ENCODE data around the gene TRIM6.
A peak's percentile ranks its signal among the peaks of the same experiment; 100 is the strongest.
"Not testable (repeated sequence)": the region's sequence is repeated elsewhere in the genome, so short reads cannot be mapped to it uniquely, and the experiment has no call there.

The TRIM6 gene

DNA sequence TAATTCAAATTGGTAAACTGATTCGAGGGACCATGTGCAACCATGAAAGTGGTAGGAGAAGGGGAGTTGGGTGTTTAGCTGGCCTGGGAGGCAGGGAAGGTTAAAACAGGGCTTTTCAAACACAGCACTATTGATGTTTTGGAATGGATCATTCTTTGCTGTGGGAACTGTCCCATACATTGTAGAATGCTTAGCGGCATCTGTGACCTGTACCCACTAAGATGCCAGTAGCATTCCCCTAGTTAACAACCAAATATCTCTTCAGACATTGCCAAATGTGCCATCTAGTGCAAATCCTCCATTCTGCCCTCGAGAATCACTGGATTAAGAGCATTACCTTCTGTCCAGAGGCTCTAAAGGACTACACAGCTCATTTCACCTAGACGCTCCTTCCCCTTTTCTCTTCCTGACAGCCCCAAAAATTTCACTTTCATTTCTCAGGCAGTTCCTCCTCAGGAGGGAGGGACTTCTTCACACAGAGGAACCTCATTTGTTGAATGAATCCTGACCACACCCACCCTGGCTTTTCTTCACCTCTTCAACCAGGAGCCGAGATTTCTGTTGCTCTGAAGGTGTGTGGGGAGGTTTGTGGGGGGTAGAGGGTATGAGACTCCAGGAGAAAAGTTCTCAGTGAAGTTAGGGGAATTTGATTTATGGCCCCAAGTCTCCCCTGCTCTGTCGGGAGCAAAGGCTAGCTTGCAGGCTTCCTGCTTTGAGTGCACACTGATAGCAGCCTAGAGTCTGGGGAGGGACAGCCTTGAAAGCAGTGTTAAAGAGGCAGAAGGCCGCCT, 28.2 kb downstream of the TRIM6 start, which contains the start of gene TRIM34:
TSS of gene TRIM34 (plus strand) at position 513 of the 791 bp plus-strand sequence. CDS start 7,331 bp downstream, outside the sequence.
- Histone ChIP-seq H3K9ac (peak within 1 kb of the TSS; percentile 75), H3K4me1 (peaks cover 17% of the 10 kb centered on the region), H3K9me3 (peaks cover 4% of the 10 kb centered on the region; the same call in 1 of the 2 replicates), H3K27me3 (no peaks in the 10 kb centered on the region), H3K4me2 (peak within 1 kb of the TSS; percentile 95), H3K36me3 (no peaks in the 10 kb centered on the region), H3K27ac (peak within 1 kb of the TSS; percentile 58), H3K4me3 (peak within 1 kb of the TSS; percentile 69), H4K20me1 (no peaks in the 10 kb centered on the region)
- no peak for TF ChIP-seq Cebpa-rat (IDR thresholded peaks at IDR 0.05)

DNA sequence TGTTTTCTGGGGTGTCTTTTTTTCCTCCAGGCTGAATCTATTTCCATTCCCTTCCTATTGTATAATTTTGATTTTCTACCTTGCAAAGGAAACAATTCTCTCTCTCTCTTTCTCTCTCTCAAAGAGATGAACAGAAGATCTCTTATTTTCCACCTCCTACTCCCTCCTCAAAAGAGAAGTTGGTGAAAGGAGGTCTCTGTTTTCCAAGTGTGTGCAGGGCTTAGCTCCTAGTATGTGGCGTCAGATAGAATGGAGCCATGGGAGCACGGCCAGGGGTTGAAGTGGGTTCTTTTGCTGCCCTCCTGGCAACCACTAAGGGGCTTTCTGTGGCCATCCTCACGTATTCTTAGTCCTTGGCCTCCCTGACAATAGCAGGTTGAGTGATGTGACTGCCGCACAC, 28.8 kb downstream of the TRIM6 start:
- Histone ChIP-seq H3K4me3 (peak overlapping the region; percentile 69), H3K36me3 (no peaks in the 10 kb centered on the region), H3K4me1 (peaks cover 17% of the 10 kb centered on the region), H3K9me3 (peaks cover 4% of the 10 kb centered on the region; the same call in 1 of the 2 replicates), H3K27ac (peak overlapping the region; percentile 58), H4K20me1 (no peaks in the 10 kb centered on the region), H3K4me2 (peak overlapping the region; percentile 95), H3K9ac (peak overlapping the region; percentile 75), H3K27me3 (no peaks in the 10 kb centered on the region)
- no peak for TF ChIP-seq Cebpa-rat (IDR thresholded peaks at IDR 0.05)

DNA sequence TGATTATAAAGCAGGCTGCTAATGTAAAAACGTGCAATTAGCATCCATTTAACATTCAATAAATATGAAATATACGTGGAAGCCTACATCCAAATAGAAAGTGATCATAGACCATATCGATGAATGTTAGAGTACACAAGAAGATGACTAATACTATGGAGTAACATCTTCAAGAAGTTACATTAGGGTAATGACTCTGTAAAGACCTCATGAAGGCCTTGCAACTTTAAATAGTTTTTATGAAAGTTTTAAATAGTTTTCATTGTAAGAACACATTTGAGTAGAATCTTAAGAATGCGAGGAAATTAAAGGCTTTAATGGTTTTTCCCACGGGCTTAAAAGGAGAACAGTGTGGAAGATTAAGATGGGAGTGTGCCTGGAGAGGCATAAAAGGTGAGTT, 29.8 kb downstream of the TRIM6 start:
- Histone ChIP-seq H3K4me2 (peak overlapping the region; percentile 95), H3K9ac (no peak overlapping the region), H4K20me1 (no peaks in the 10 kb centered on the region), H3K9me3 (peaks cover 4% of the 10 kb centered on the region; the same call in 1 of the 2 replicates), H3K4me3 (no peak overlapping the region), H3K4me1 (peaks cover 17% of the 10 kb centered on the region), H3K36me3 (no peaks in the 10 kb centered on the region), H3K27ac (no peak overlapping the region), H3K27me3 (no peaks in the 10 kb centered on the region)
- no peak for TF ChIP-seq Cebpa-rat (IDR thresholded peaks at IDR 0.05)

DNA sequence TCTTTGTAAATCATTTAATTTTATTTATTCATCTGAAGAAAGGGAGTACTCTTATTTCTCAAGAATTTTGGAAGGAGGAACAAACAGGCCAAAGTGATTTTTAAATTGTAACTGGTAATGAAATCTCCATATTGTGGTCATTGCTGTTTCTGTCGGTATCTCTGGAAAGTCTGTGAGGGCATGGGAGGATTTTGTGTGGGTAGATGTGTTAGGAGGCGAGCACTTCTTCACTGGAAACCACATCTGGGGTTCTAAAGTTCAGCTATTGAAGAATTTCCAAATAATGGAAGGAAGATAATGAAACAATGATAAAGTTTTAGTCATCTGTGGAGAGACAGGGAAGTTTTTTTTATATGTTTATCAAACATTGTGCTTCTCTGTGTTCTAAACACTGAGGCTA, 35.0 kb downstream of the TRIM6 start:
- Histone ChIP-seq H3K4me3 (no peak overlapping the region), H4K20me1 (no peaks in the 10 kb centered on the region), H3K27ac (no peak overlapping the region), H3K4me1 (no peaks in the 10 kb centered on the region), H3K27me3 (no peaks in the 10 kb centered on the region), H3K36me3 (peaks cover 39% of the 10 kb centered on the region), H3K4me2 (no peak overlapping the region), H3K9me3 (peaks cover 4% of the 10 kb centered on the region; the same call in 1 of the 2 replicates), H3K9ac (no peak overlapping the region)
- TF ChIP-seq Cebpa-rat (IDR thresholded peaks at IDR 0.05): no peak

DNA sequence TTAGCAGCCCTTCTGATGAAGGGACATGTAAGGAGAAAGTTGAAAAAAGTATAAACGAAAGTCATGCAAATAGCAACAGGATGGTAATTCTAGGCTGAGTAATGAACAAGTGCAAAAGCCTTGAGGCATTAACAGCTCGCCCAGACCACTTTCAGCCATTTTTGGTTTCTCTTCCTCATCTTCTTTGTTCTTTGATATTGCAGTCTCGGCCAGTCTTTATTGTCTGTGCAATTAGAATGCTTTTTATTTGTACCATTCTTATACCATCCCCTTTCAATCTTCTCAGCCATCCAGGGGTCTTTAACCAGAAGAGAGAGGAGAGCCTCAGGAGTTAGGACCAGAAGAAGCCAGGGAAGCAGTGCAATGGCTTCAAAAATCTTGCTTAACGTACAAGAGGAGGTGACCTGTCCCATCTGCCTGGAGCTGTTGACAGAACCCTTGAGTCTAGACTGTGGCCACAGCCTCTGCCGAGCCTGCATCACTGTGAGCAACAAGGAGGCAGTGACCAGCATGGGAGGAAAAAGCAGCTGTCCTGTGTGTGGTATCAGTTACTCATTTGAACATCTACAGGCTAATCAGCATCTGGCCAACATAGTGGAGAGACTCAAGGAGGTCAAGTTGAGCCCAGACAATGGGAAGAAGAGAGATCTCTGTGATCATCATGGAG, 35.7 kb downstream of the TRIM6 start:
- H3K9ac ChIP-seq: no peak overlapping the region
- TF ChIP-seq Cebpa-rat (IDR thresholded peaks at IDR 0.05): no peak
- no peak overlapping the region for H3K27ac ChIP-seq
- H3K36me3 ChIP-seq: peaks cover 46% of the 10 kb centered on the region
- no peaks in the 10 kb centered on the region for H3K4me1 ChIP-seq
- no peak overlapping the region for H3K4me3 ChIP-seq
- no peak overlapping the region for H3K4me2 ChIP-seq
- no peaks in the 10 kb centered on the region for H3K27me3 ChIP-seq
- H3K9me3 ChIP-seq: peaks cover 4% of the 10 kb centered on the region; the same call in 1 of the 2 replicates
- H4K20me1 ChIP-seq: no peaks in the 10 kb centered on the region

DNA sequence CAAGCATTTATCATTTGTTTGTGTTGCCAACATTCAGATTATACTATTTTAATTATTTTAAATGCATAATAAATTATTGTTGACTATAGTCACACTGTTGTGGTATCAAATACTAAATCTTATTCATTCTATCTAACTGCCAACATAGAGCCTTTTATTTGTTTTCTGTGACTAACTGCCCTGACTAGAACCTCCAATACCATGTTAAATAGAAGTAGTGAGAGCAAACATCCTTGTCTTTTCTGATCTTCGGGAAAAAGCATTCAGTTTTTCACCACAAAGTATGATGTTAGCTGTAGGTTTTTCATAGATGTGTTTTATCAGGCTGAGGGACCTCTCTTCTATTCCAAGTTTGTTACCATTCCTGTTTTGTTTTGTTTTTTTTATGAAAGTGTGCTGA, 43.5 kb downstream of the TRIM6 start:
- H3K4me3 ChIP-seq: no peak overlapping the region
- H4K20me1 ChIP-seq: no peaks in the 10 kb centered on the region
- no peak for TF ChIP-seq Cebpa-rat (IDR thresholded peaks at IDR 0.05)
- H3K4me2 ChIP-seq: no peak overlapping the region
- no peak overlapping the region for H3K9ac ChIP-seq
- H3K27me3 ChIP-seq: no peaks in the 10 kb centered on the region
- no peak overlapping the region for H3K27ac ChIP-seq
- no peaks in the 10 kb centered on the region for H3K9me3 ChIP-seq
- H3K4me1 ChIP-seq: no peaks in the 10 kb centered on the region
- peaks cover 72% of the 10 kb centered on the region for H3K36me3 ChIP-seq

DNA sequence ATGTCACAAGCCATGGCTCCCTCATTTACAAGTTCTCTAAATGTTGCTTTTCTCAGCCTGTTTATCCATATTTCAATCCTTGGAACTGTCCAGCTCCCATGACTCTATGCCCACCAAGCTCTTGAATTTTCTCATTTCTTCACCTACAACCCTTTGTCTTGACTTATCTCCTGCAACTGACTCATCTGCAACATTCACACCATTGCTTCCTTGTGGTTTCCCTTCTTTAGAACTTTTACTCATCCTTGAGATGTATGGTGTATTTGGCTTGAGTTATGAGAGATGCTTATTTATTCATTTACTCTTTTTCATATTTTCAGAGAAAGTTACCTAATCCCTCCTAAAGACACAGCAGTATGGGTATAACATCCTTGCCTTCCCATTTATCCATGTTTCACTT, 47.1 kb downstream of the TRIM6 start:
- no peak for TF ChIP-seq Cebpa-rat (IDR thresholded peaks at IDR 0.05)
- Histone ChIP-seq H3K27ac (no peak overlapping the region), H3K4me2 (no peak overlapping the region), H3K27me3 (no peaks in the 10 kb centered on the region), H3K9ac (no peak overlapping the region), H3K4me1 (no peaks in the 10 kb centered on the region), H3K4me3 (no peak overlapping the region), H3K9me3 (no peaks in the 10 kb centered on the region), H3K36me3 (peaks cover 45% of the 10 kb centered on the region), H4K20me1 (no peaks in the 10 kb centered on the region)

DNA sequence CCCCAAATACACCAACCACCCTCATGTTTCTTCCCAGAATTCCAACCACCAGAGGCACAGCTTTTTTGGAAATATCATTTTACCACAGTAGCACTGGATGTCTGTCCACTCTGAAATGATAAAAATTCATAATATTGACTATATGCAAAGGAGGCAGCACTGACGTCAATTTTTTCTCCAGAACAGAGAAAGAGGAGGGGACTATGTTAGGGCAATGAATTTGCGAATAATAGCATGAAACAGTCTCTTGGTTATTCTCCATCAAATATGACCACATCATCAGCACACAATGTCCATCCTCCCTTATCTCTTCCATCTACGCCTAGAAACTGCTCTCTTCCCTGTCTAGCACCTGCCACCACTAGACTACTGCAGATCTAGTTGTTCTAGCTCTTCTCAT, 49.7 kb downstream of the TRIM6 start:
- H3K27me3 ChIP-seq: no peaks in the 10 kb centered on the region
- no peak overlapping the region for H3K4me3 ChIP-seq
- no peaks in the 10 kb centered on the region for H3K4me1 ChIP-seq
- no peak overlapping the region for H3K9ac ChIP-seq
- H3K36me3 ChIP-seq: peaks cover 38% of the 10 kb centered on the region
- H3K27ac ChIP-seq: no peak overlapping the region
- no peak overlapping the region for H3K4me2 ChIP-seq
- H4K20me1 ChIP-seq: no peaks in the 10 kb centered on the region
- no peaks in the 10 kb centered on the region for H3K9me3 ChIP-seq
- no peak for TF ChIP-seq Cebpa-rat (IDR thresholded peaks at IDR 0.05)

DNA sequence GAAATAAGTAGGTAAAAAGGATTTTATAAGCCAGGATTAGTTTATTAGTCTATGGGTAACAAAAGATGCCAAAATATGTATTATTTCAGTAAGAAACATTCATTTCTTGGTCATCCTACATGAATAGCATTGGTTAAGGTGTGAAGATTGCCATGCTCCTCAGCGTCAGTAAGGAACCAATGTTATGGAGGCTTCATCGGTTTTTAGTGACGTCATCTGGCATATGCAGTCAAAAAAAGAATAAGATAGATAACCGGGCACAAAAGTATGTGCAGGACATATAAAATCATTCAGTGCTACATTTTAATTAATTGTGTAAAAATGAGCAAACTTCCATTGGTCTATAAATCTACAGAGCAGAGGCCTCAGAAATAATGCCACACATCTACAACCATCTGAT, 59.0 kb downstream of the TRIM6 start:
- H3K4me2 ChIP-seq: no peak overlapping the region
- H4K20me1 ChIP-seq: no peaks in the 10 kb centered on the region
- H3K36me3 ChIP-seq: no peaks in the 10 kb centered on the region; the same call in none of the 2 replicates
- no peaks in the 10 kb centered on the region for H3K27me3 ChIP-seq
- peaks cover 14% of the 10 kb centered on the region for H3K9me3 ChIP-seq
- TF ChIP-seq Cebpa-rat (IDR thresholded peaks at IDR 0.05): no peak
- no peak overlapping the region for H3K27ac ChIP-seq
- H3K4me3 ChIP-seq: no peak overlapping the region
- H3K9ac ChIP-seq: no peak overlapping the region
- no peaks in the 10 kb centered on the region for H3K4me1 ChIP-seq

DNA sequence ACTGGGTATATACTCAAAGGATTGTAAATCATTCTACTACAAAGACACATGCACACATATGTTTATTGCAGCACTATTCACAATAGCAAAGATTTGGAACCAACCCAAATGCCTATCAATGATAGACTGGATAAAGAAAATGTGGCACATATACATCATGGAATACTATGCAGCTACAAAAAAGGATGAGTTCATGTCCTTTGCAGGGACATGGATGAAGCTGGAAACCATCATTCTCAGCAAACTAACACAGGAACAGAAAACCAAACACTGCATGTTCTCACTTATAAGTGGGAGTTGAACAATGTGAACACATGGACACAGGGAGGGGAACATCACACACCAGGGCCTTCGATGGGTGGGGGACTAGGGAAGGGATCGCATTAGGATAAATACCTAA, 60.5 kb downstream of the TRIM6 start:
- not testable (repeated sequence) for H3K4me3 ChIP-seq, H4K20me1 ChIP-seq, H3K27ac ChIP-seq, H3K4me2 ChIP-seq, H3K27me3 ChIP-seq, H3K36me3 ChIP-seq, H3K4me1 ChIP-seq, H3K9ac ChIP-seq
- H3K9me3 ChIP-seq: peaks cover 14% of the 10 kb centered on the region
